ENCODE results near the gene CUL5.
A peak's percentile ranks its signal among the peaks of the same experiment; 100 is the strongest.

The CUL5 gene

DNA sequence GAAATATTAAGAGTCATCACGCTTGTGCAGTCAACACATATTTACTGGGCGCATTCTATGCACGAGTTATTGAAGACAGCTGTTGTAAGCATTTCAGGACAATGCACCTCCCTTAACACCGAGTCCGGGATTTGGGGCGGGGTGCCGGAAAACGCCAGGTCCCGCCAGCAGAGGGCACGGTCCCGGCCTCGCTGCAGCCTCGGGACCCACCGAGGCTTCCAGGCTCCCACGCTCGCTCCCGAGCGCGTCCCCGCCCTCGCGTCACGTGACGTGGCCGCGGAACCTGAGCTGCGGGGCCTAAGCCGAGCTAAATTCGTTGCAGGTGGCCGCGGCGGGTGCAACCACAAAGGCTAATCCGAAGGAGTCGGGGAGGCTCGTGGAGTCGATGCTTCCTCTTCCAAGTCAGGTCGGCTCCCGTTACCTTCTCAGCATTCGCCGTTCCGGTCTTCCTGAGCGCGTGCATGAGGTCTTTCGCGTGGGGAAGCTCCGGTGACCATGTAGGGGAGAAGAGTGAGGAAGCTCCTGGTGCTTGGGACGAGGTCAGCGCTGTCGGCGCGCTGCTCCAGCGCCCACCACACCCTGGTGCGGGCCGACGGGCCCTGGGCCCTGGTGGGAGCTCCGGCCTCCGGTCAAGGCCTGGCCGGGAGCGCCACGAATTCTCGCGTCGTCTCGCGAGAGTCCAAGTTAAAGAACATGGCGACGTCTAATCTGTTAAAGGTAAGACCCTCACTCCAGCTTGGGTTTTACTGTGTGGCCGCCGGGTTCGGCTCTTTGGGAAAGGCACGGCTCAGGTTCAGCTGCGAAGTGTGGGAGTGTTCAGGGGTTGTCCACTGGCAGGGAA, at the start of gene CUL5:
TSS of gene CUL5 (plus strand) at position 243 of the 841 bp plus-strand sequence. CDS start at position 694, 451 bp downstream.
- peak; percentile 91 for DNase-seq

- no peak for DNase-seq
Observed at GRCh38 chr11:107961480-107961879, 47.2 kb upstream of the CUL5 start.

GRCh38 chr11:107962181-107962580, 46.5 kb upstream of the CUL5 start:
- no peak for DNase-seq

- no peak for DNase-seq
Observed at GRCh38 chr11:107963091-107963490, 45.6 kb upstream of the CUL5 start.

DNA sequence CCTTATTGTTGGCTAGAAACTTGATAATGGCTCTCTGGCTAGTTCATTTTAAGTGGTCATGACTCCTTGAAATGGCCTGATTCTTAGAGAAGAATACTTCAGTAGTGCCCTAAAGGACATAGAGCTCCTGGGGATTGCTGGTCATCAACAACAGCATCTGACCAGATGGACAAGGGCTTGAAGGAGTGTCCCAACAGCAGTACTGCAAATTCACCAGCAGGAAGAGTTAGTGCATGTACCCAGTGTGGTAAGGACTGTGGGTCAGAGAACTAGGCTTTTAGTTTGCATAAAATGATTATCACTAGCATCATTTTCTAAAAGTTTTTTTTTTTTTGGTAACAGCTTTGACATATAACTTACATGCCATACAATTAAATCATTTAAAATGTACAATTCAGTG, 39.5 kb upstream of the CUL5 start:
- no peak for DNase-seq

- no peak for DNase-seq
Observed at GRCh38 chr11:107970049-107970448, 38.6 kb upstream of the CUL5 start.

DNA sequence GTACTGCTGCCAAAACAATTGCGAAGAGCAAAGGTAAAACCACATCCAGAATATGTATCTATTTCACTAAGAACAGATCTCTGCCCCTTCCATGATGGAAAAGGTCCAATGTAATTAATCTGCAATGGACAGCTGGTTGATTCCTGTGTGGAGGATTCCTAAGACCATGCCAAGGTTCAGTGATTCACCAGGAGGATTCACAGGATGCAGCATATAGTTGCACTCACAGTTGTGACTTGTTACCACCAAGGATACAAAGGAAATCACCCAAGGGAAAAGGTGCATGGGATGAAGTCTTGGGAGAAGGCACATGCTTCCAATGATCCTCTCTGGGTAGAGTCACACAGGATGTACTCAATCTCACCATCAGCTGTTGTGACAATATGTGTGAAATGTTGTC, 35.1 kb upstream of the CUL5 start:
- DNase-seq = no peak

GRCh38 chr11:107988397-107989158, 20.1 kb upstream of the CUL5 start:
- no peak for DNase-seq

- DNase-seq = no peak
Observed at GRCh38 chr11:107991868-107992414, 16.8 kb upstream of the CUL5 start.

- DNase-seq = no peak
Observed at GRCh38 chr11:107996006-107996776, 12.5 kb upstream of the CUL5 start.

DNA sequence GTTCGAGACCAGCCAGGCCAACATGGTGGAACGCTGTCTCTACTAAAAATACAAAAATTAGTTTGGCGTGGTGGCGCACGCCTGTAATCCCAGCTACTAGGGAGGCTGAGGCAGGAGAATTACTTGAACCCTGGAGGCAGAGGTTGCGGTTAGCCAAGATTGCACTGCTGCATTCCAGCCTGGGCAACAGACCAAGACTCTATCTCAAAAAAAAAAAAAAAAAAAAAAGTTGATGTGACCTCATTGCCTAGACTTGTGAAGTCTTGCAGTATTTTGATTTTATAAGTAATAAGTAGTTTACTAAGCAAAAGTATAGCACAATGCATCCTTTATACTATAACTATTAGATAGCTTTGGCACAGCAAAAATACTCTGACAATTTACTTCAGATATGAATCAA, 9.9 kb upstream of the CUL5 start:
- DNase-seq = no peak

- peak; percentile 14 for DNase-seq
Observed at GRCh38 chr11:107999759-108000455, 8.8 kb upstream of the CUL5 start.

DNA sequence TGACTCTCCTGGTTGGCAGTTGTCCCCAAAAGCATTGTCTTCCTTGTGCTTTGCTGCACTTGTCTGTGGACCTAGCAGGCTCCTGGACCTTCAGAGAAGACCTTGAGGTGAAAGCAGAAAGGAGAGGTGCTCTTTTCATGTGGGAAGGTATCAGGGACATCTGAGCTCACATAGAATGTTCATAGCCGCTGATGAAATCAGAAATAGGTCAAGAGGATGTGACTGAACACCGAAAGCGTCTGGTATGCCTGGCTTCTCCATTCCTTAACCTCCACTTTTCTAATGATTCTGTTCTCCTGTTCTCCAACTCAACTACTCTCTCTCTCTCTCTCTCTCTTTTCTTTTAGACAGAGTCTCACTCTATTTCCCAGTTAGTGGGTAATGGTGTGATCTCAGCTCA, 6.2 kb upstream of the CUL5 start:
- DNase-seq = no peak

- no peak for DNase-seq
Observed at GRCh38 chr11:108003623-108004022, 5.1 kb upstream of the CUL5 start.

DNA sequence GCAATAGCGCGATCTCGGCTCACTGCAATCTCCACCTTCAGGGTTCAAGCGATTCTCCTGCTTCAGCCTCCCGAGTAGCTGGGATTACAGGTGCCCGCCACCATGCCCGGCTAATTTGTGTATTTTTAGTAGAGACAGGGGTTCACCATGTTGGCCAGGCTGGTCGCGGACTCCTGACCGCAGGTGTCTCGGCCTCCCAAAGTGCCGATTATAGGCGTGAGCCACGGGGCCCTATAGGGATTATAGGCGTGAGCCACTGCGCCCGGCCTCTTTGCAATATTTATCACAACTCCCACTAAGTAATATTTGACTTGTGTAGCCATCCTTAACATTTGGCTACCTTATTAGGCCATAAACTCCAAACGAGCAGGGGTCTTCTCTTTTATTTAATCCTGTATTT, 879 bp upstream of the CUL5 start:
- DNase-seq = no peak

- peak; percentile 15 for DNase-seq
Observed at GRCh38 chr11:108009497-108010370, 1.0 kb downstream of the CUL5 start.

GRCh38 chr11:108012139-108012725, 3.5 kb downstream of the CUL5 start:
- no peak for DNase-seq

DNA sequence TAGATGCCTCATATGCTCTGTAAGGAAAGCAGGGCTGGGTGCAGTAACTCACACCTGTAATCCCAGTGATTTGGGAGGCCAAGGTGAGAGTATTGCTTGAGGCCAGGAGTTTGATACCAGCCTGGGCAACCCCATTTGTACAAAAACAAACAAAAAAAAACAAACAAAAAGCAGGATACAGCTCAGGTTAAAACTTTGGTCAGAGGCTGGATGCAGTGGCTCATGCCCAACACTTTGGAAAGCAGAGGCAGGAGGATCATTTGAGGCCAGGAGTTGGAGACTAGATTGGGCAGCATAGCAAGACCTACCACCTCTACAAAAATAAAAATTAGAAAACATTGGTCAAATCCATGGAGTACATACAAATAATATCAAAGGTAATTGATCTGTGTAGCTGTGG, 7.9 kb downstream of the CUL5 start:
- DNase-seq = no peak

GRCh38 chr11:108018708-108019107, 10.0 kb downstream of the CUL5 start:
- DNase-seq = no peak

- no peak for DNase-seq
Observed at GRCh38 chr11:108019870-108020540, 11.3 kb downstream of the CUL5 start.

Measured in stimulated activated CD4-positive, alpha-beta T cell treated with anti-CD3 and anti-CD28 coated beads, Interleukin-4, amount 100 ng/mL, for 24 hours (primary cell).